ENCODE measurements around the gene IRF2.

DNA sequence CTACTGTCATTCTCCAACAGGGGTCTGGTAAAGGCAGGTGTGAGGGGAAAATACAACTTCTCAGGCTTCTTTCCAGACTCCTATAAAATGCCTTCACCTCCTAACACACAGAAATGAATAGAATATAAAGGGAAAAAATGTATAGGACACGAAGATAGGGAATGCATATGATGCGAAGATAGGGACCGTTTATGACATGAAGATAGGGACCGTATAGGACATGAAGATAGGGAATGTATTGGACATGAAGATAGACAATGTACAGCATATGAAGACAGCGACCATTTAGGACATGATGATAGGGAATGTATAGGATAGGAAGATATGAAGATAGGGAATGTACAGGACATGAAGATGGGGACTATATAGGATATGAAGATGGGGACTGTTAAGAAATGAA is 10.5 kb downstream of the IRF2 start:
- TF ChIP-seq, protein P1, sequence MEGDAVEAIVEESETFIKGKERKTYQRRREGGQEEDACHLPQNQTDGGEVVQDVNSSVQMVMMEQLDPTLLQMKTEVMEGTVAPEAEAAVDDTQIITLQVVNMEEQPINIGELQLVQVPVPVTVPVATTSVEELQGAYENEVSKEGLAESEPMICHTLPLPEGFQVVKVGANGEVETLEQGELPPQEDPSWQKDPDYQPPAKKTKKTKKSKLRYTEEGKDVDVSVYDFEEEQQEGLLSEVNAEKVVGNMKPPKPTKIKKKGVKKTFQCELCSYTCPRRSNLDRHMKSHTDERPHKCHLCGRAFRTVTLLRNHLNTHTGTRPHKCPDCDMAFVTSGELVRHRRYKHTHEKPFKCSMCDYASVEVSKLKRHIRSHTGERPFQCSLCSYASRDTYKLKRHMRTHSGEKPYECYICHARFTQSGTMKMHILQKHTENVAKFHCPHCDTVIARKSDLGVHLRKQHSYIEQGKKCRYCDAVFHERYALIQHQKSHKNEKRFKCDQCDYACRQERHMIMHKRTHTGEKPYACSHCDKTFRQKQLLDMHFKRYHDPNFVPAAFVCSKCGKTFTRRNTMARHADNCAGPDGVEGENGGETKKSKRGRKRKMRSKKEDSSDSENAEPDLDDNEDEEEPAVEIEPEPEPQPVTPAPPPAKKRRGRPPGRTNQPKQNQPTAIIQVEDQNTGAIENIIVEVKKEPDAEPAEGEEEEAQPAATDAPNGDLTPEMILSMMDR (IDR thresholded peaks at IDR 0.05; ENCODE audit: borderline replicate concordance, extremely low read depth, low read length, poor library complexity, severe bottlenecking): no peak
- TF ChIP-seq EZH2 (IDR thresholded peaks at IDR 0.05; ENCODE audit: borderline replicate concordance, low read depth, low read length, severe bottlenecking): no peak

Measured in DND-41 (cell line).